GM23248 (cell line): ENCODE results near the gene FAM200C. TPM values are rescaled to one million over a fixed set of nuclear protein-coding genes. Genes with fewer than 3 reads are reported as not detected.

ENCODE experiments used
- DNase-seq: peaks from one replicate; pipeline ENCODE4 v3.0.0-alpha.2; 2015
- H2AFZ ChIP-seq: fragments of 200-600 bp; sonication (generic); 2 replicates; pipeline ENCODE4 v1.6.1; 2016; ENCODE audit warnings: antibody characterized with exemption
- H3F3A ChIP-seq: fragments of 200-600 bp; sonication (generic); 2 replicates; pipeline ENCODE4 v1.6.1; 2016; ENCODE audit warnings: mild to moderate bottlenecking, antibody characterized with exemption, mixed run types; ENCODE audit not compliant: insufficient read depth
- H3K27ac ChIP-seq: fragments of 200-600 bp; sonication (generic); 2 replicates; pipeline ENCODE4 v1.5.1; 2016; ENCODE audit warnings: mild to moderate bottlenecking
- H3K27me3 ChIP-seq: fragments of 200-600 bp; sonication (generic); replicated peaks from 2 replicates; pipeline ENCODE4 v1.6.1; 2016; ENCODE audit warnings: mild to moderate bottlenecking; ENCODE audit not compliant: insufficient read depth
- H3K36me3 ChIP-seq: fragments of 200-600 bp; sonication (generic); 2 replicates; pipeline ENCODE4 v1.6.1; 2016; ENCODE audit warnings: low read depth, mild to moderate bottlenecking
- H3K4me1 ChIP-seq: fragments of 200-600 bp; sonication (generic); 2 replicates; pipeline ENCODE4 v1.6.1; 2016; ENCODE audit warnings: mild to moderate bottlenecking; ENCODE audit not compliant: insufficient read depth
- H3K4me2 ChIP-seq: fragments of 200-600 bp; sonication (generic); one replicate; pipeline ENCODE4 v1.6.1; 2016; ENCODE audit warnings: mild to moderate bottlenecking; ENCODE audit not compliant: unreplicated experiment
- H3K4me3 ChIP-seq: fragments of 200-600 bp; sonication (generic); 2 replicates; pipeline ENCODE4 v1.5.1; 2016; ENCODE audit warnings: mild to moderate bottlenecking
- H3K79me2 ChIP-seq: fragments of 200-600 bp; sonication (generic); 2 replicates; pipeline ENCODE4 v1.6.1; 2016; ENCODE audit warnings: mild to moderate bottlenecking; ENCODE audit not compliant: insufficient read depth
- H3K9ac ChIP-seq: fragments of 200-600 bp; sonication (generic); 2 replicates; pipeline ENCODE4 v1.6.1; 2016; ENCODE audit warnings: mild to moderate bottlenecking
- H3K9me2 ChIP-seq: fragments of 200-600 bp; sonication (generic); 2 replicates; pipeline ENCODE4 v1.6.1; 2016; ENCODE audit warnings: mixed run types, mild to moderate bottlenecking, moderate library complexity; ENCODE audit not compliant: insufficient read depth
- H3K9me3 ChIP-seq: fragments of 200-600 bp; sonication (generic); one replicate; pipeline ENCODE4 v1.6.1; 2017; ENCODE audit warnings: low read depth
- H4K20me1 ChIP-seq: fragments of 200-600 bp; sonication (generic); 2 replicates; pipeline ENCODE4 v1.6.0; 2016; ENCODE audit not compliant: insufficient read depth
- EZH2 ChIP-seq: fragments of 200-600 bp; sonication (generic); IDR thresholded peaks from 2 replicates; pipeline ENCODE4 v1.6.1; 2018; ENCODE audit warnings: antibody characterized with exemption, mild to moderate bottlenecking; ENCODE audit not compliant: insufficient read depth, poor library complexity, severe bottlenecking
- EZH2phosphoT487 ChIP-seq: fragments of 200-600 bp; sonication (generic); IDR thresholded peaks from 2 replicates; pipeline ENCODE4 v1.6.1; 2018; ENCODE audit warnings: antibody characterized with exemption, moderate library complexity, mild to moderate bottlenecking, low read depth; ENCODE audit not compliant: insufficient read depth
- WGBS, 2 experiments: methylation state at CpG; one replicate each; pipeline ENCODE4 v1.1.6; 2015 to 2017; ENCODE audit warnings: low lambda C conversion rate in 2 of 2, low coverage in 1 of 2; ENCODE audit errors: missing lambda C conversion rate in 2 of 2; 5-methylcytosine and 5-hydroxymethylcytosine counted together
- in situ Hi-C: fragments of 300-500 bp; cut with MboI; formaldehyde crosslinking; loops from 2 replicates; pipeline ENCODE4 v1.15.0; 2020
- polyA plus RNA-seq: library from polyadenylated mRNA; unstranded; fragments of >200 nt; fragmentation: Nextera tagmentation; extraction: Ambion mirVana; gene quantifications from 2 replicates; pipeline ENCODE4 v1.2.1, GENCODE V29; 2016
- total RNA-seq: library from RNA; depleted of rRNA; stranded (reverse); fragments of >200 nt; shearing (Covaris generic); gene quantifications from 2 replicates; pipeline ENCODE4 v1.2.3, GENCODE V29; 2014

The FAM200C gene
- total and polyA plus RNA-seq, 2 experiments from 2014 or later, result 2.8 to 3.6 TPM

DNA sequence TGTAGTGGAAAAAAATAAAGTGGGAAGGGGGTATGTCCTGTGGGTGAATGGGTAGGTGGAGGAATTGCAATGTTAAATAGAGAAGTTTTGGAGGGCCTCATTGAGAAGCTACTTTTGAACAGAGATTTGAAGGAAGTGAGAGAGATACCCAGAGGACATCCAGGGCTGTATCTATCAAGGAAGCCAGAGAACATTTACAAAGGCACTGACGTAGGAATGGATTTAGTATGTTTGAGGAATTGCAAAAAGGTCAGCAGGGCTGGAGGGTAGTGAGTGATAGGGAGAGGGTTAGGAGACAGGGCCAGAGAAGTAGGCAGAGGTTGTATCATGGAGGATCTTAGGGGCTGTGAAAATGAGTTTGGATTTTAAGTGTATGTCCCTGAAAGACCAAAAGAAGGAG lies 35.7 kb upstream of the FAM200C start:
- H3F3A ChIP-seq, result no peaks in the 10 kb centered on the region
- H3K9me2 ChIP-seq, result no peaks in the 10 kb centered on the region
- no peak for DNase-seq
- H3K4me2 ChIP-seq, result no peak overlapping the region
- no peaks in the 10 kb centered on the region for H4K20me1 ChIP-seq
- peaks cover 8% of the 10 kb centered on the region; the same call in 1 of the 2 replicates for H3K27me3 ChIP-seq
- H3K79me2 ChIP-seq, result no peaks in the 10 kb centered on the region
- H3K9ac ChIP-seq, result no peak overlapping the region
- H3K4me1 ChIP-seq, result peaks cover 7% of the 10 kb centered on the region
- WGBS, 2 experiments, result 81 to 90% methylated on average over 1 of the region's 1 CpG
- no peaks in the 10 kb centered on the region for H3K36me3 ChIP-seq
- TF ChIP-seq EZH2phosphoT487 (no peak), EZH2 (no peak)
- H3K9me3 ChIP-seq, result no peaks in the 10 kb centered on the region
- no peak overlapping the region for H3K27ac ChIP-seq
- in situ Hi-C loops, result no loop called here
- H3K4me3 ChIP-seq, result no peak overlapping the region
- no peak overlapping the region for H2AFZ ChIP-seq

DNA sequence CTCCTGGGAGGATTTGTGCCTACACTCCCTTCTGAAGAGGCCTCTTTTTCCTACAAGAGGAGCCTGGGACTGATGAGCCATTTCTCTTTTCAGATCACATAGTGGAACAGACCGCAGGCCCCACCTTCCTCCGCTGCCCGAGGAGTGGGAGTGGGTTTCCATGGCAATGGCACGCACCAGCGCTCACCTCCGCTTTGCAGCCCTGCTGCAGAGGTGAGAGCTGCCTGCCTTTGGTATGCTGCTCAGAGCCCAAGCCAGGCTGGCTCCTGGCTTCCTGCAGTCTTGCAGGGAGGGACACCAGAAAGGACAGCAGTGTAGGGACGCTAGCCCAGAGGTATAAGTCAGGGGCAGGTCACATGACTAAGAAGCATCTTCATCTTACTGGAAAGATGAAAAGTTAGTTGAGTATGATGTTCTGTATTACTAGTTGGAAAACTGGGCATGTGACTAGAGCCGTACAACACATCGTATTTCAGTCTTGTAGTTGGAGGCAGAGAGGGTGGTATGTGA lies 34.2 kb upstream of the FAM200C start:
- no peak for DNase-seq
- no peak overlapping the region for H2AFZ ChIP-seq

DNA sequence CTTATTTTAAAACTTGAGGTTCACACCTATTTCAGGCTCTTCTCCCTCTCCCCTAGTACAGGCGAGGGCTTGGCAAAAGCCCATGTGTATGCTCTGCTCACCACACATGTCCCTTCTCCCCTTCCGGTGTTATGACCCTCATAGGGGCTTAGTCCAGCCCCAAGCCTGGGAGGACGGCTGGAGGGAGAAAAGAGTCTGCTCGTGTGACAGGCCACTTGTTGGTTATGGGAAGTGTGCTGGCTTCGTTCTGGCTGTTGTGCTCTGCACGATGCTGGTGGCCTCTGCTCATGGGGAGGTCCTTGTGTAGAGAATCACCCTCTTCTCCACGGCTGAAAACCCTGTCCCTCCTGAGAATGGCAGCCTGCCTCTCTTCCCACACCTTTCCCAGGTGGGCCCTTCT lies 32.9 kb upstream of the FAM200C start:
- no peak for DNase-seq
- Histone ChIP-seq H3K4me1 (no peaks in the 10 kb centered on the region), H3K9me3 (no peaks in the 10 kb centered on the region), H2AFZ (no peak overlapping the region), H3F3A (no peaks in the 10 kb centered on the region), H4K20me1 (no peaks in the 10 kb centered on the region), H3K79me2 (no peaks in the 10 kb centered on the region), H3K27me3 (peaks cover 8% of the 10 kb centered on the region; the same call in 1 of the 2 replicates), H3K4me2 (no peak overlapping the region), H3K4me3 (no peak overlapping the region), H3K9me2 (no peaks in the 10 kb centered on the region), H3K27ac (no peak overlapping the region), H3K36me3 (no peaks in the 10 kb centered on the region), H3K9ac (no peak overlapping the region)
- WGBS, 2 experiments, result 94 to 95% methylated on average over 7 of the region's 7 CpGs
- TF ChIP-seq EZH2phosphoT487 (no peak), EZH2 (no peak)
- in situ Hi-C loops, result no loop called here

More for the DNA sequence above, 34.2 kb upstream of the FAM200C start:
- Histone ChIP-seq H3K79me2 (no peaks in the 10 kb centered on the region), H3K4me2 (no peak overlapping the region), H3K9me3 (no peaks in the 10 kb centered on the region), H3K9me2 (no peaks in the 10 kb centered on the region), H3K9ac (no peak overlapping the region), H3K4me3 (no peak overlapping the region), H4K20me1 (no peaks in the 10 kb centered on the region), H3K36me3 (no peaks in the 10 kb centered on the region), H3K27me3 (peaks cover 8% of the 10 kb centered on the region; the same call in 1 of the 2 replicates), H3F3A (no peaks in the 10 kb centered on the region), H3K27ac (no peak overlapping the region), H3K4me1 (peaks cover 7% of the 10 kb centered on the region)
- 55 to 69% methylated on average over 9 of the region's 9 CpGs for WGBS, 2 experiments
- in situ Hi-C loops, result no loop called here
- TF ChIP-seq EZH2phosphoT487, result no peak
- no peak for TF ChIP-seq EZH2

DNA sequence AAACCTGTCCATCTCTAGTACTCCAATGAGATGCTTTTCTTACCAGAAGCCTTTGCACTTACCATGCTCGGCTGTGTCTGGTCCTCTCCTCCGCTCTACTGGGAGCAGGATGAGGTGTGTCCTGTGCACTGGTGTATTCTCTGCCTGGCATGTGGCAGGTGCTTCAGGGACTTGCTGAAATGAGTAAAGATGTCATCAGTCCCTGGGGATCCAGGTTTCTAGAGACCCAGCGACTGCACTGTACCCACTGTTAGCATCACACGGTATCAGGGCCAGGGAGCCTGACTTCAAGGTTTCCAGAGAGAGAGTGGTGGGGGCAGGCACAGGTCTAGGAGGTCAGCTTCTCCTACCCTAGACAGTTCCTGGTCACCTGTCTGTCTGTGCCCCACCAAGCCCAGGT lies 32.3 kb upstream of the FAM200C start:
- no peak overlapping the region for H3K9ac ChIP-seq

DNA sequence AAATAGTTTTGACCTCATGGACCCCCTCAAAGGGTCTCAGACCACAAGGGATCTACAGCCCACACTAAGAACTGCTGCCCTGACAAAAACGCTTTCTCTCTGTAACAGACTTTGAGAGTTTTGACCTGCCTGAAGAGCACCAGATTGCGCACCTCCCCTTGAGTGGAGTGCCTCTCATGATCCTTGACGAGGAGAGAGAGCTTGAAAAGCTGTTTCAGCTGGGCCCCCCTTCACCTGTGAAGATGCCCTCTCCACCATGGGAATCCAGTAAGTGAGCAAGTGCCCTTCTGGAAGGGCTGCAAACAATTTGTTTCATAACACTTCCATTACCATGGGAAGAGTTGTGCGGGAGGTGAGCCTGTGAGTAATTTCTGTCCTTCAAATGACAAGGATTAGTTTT lies 27.8 kb upstream of the FAM200C start:
- no peak overlapping the region for H3K27ac ChIP-seq
- H3K4me1 ChIP-seq, result peaks cover 13% of the 10 kb centered on the region
- DNase-seq, result no peak
- no peaks in the 10 kb centered on the region for H3K9me2 ChIP-seq
- no peaks in the 10 kb centered on the region for H3K27me3 ChIP-seq
- H3F3A ChIP-seq, result no peaks in the 10 kb centered on the region
- no peaks in the 10 kb centered on the region for H3K9me3 ChIP-seq
- no peak overlapping the region for H3K4me2 ChIP-seq
- H4K20me1 ChIP-seq, result no peaks in the 10 kb centered on the region
- H3K79me2 ChIP-seq, result peaks cover 31% of the 10 kb centered on the region
- no peak overlapping the region for H3K9ac ChIP-seq
- no peak overlapping the region for H2AFZ ChIP-seq
- in situ Hi-C loops, result no loop called here
- H3K4me3 ChIP-seq, result no peak overlapping the region
- 92 to 99% methylated on average over 4 of the region's 4 CpGs for WGBS, 2 experiments
- no peaks in the 10 kb centered on the region for H3K36me3 ChIP-seq
- no peak for TF ChIP-seq EZH2
- TF ChIP-seq EZH2phosphoT487, result no peak

More for the DNA sequence above, 32.3 kb upstream of the FAM200C start:
- in situ Hi-C loops, result no loop called here
- Histone ChIP-seq H2AFZ (no peak overlapping the region), H3K4me2 (no peak overlapping the region), H3K27ac (no peak overlapping the region), H4K20me1 (no peaks in the 10 kb centered on the region), H3K9me3 (no peaks in the 10 kb centered on the region), H3F3A (no peaks in the 10 kb centered on the region), H3K36me3 (no peaks in the 10 kb centered on the region), H3K27me3 (peaks cover 7% of the 10 kb centered on the region; the same call in 1 of the 2 replicates), H3K4me1 (no peaks in the 10 kb centered on the region), H3K4me3 (no peak overlapping the region), H3K79me2 (no peaks in the 10 kb centered on the region), H3K9me2 (no peaks in the 10 kb centered on the region)
- DNase-seq, result no peak
- WGBS, 2 experiments, result 98 to 100% methylated on average over 4 of the region's 4 CpGs
- no peak for TF ChIP-seq EZH2phosphoT487
- TF ChIP-seq EZH2, result no peak
